Kidney (tissue), 14 donors: ENCODE results near the gene ZNF724. TPM values are rescaled to one million over a fixed set of nuclear protein-coding genes. Genes with fewer than 3 reads are reported as not detected.
"Not testable (repeated sequence)": the region's sequence is repeated elsewhere in the genome, so short reads cannot be mapped to it uniquely, and the experiment has no call there.

Source experiments
- DNase-seq, 5 donors: peaks; one replicate each; pipeline ENCODE4 v3.0.0-alpha.2; 2013 to 2020
- FAIRE-seq: peaks from 2 replicates; lab custom pipeline; 2012; peaks lifted over from hg19 to GRCh38; lab: Jason Lieb, UNC
- H3K27ac ChIP-seq, 2 donors: one replicate each; pipeline ENCODE4 v1.7.0; 2013; ENCODE audit warnings: low read depth in 2 of 2, low read length in 2 of 2, inconsistent platforms in 1 of 2
- H3K27me3 ChIP-seq: one replicate; pipeline ENCODE4 v1.7.1; 2013; ENCODE audit warnings: low read length, inconsistent platforms; ENCODE audit not compliant: control insufficient read depth, insufficient read depth
- H3K36me3 ChIP-seq, 3 donors: one replicate each; pipeline versions ENCODE4 v1.7.0 to v1.7.1; 2013; ENCODE audit warnings: low read length in 3 of 3, control low read depth in 1 of 3, inconsistent platforms in 1 of 3; ENCODE audit not compliant: insufficient read depth in 3 of 3, control insufficient read depth in 2 of 3
- H3K4me1 ChIP-seq, 3 donors: one replicate each; pipeline versions ENCODE4 v1.7.0 to v1.7.1; 2013; ENCODE audit warnings: low read length in 3 of 3, inconsistent platforms in 1 of 3, low read depth in 1 of 3; ENCODE audit not compliant: control insufficient read depth in 2 of 3, insufficient read depth in 2 of 3
- H3K4me3 ChIP-seq, 3 donors: one replicate each; pipeline versions ENCODE4 v1.7.0 to v1.8.1; 2013; ENCODE audit warnings: low read length in 3 of 3, control low read depth in 1 of 3, inconsistent platforms in 1 of 3
- H3K9ac ChIP-seq, 3 donors: one replicate each; pipeline versions ENCODE4 v1.7.0 to v1.7.1; 2013; ENCODE audit warnings: low read length in 3 of 3, control low read depth in 1 of 3, inconsistent platforms in 1 of 3
- H3K9me3 ChIP-seq, 3 donors: one replicate each; pipeline versions ENCODE4 v1.7.0 to v1.7.1; 2013; ENCODE audit warnings: low read length in 3 of 3, control low read depth in 1 of 3, inconsistent platforms in 1 of 3; ENCODE audit not compliant: control insufficient read depth in 2 of 3, insufficient read depth in 1 of 3
- intact Hi-C: fragments of 100-400 bp; cut with DNase I; formaldehyde crosslinking; loops from one replicate; pipeline ENCODE4 v1.11.1; 2022
- polyA plus RNA-seq: library from polyadenylated mRNA; stranded (reverse); fragments of 350-450 nt; fragmentation: Illumina TruSeq; extraction: RNeasy Lipid Tissue Mini Kit (QIAGEN cat#74804); gene quantifications from one replicate; pipeline ENCODE4 v1.2.3, GENCODE V29; 2014; ENCODE audit warnings: low read depth, low replicate concordance; ENCODE audit not compliant: insufficient read depth
- total RNA-seq: library from RNA; stranded (reverse); fragmentation: NEBNext Ultra II Directional; extraction: Animal tissue kit (Norgen Biotek cat#: 25700); gene quantifications from one replicate; pipeline ENCODE4 v1.2.1, GENCODE V29; 2021
- TF ChIP-seq, protein P1 (sequence below): IDR thresholded peaks from 3 replicates; pipeline ENCODE4 v1.5.1; 2012; ENCODE audit warnings: mild to moderate bottlenecking, moderate library complexity, borderline replicate concordance; ENCODE audit not compliant: insufficient read depth; ENCODE audit errors: extremely low read depth
- donor health status: control.
- donor health status: control.
- donor health status: control.
- donor health status: control.
- donor health status: control.
- donor health status: DM: yes; HTN: yes; CAD: no.
- donor health status: Normal renal cell carcinoma (clear cell type).

ZNF724 gene
- total and polyA plus RNA-seq, 2 donors from 2014 or later, result 3.1 TPM; not detected in 1

DNA sequence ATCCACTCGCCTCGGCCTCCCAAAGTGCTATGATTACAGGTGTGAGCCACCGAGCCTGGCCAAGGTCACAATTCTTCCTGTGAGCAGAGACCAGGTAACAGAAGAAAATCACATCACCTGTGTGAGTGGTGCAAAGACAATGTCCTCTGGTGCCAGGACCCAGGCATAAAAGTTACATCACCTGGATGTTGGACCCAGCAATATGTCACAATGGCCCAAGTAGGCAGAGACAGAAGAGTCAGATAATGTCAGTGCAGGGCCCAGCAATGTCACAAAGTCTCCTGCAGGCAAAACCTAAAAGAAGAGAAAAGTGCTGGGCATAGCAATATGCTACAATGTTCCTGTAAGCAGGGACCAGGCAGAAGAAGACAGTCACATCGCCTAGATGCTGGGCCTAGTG lies 5.5 kb upstream of the ZNF724 start:
- DNase-seq (no peak), FAIRE-seq (no peak)
- Histone ChIP-seq H3K4me1 (no peaks in the 10 kb centered on the region), H3K9me3 (no peaks in the 10 kb centered on the region), H3K27ac (no peak overlapping the region), H3K9ac (no peak overlapping the region), H3K27me3 (no peaks in the 10 kb centered on the region), H3K36me3 (peaks cover under 1 to 7% (median 7%) of the 10 kb centered on the region in 3 donors), H3K4me3 (no peak overlapping the region)
- TF ChIP-seq, protein P1, sequence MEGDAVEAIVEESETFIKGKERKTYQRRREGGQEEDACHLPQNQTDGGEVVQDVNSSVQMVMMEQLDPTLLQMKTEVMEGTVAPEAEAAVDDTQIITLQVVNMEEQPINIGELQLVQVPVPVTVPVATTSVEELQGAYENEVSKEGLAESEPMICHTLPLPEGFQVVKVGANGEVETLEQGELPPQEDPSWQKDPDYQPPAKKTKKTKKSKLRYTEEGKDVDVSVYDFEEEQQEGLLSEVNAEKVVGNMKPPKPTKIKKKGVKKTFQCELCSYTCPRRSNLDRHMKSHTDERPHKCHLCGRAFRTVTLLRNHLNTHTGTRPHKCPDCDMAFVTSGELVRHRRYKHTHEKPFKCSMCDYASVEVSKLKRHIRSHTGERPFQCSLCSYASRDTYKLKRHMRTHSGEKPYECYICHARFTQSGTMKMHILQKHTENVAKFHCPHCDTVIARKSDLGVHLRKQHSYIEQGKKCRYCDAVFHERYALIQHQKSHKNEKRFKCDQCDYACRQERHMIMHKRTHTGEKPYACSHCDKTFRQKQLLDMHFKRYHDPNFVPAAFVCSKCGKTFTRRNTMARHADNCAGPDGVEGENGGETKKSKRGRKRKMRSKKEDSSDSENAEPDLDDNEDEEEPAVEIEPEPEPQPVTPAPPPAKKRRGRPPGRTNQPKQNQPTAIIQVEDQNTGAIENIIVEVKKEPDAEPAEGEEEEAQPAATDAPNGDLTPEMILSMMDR, result no peak
- intact Hi-C loops, result no loop called here

DNA sequence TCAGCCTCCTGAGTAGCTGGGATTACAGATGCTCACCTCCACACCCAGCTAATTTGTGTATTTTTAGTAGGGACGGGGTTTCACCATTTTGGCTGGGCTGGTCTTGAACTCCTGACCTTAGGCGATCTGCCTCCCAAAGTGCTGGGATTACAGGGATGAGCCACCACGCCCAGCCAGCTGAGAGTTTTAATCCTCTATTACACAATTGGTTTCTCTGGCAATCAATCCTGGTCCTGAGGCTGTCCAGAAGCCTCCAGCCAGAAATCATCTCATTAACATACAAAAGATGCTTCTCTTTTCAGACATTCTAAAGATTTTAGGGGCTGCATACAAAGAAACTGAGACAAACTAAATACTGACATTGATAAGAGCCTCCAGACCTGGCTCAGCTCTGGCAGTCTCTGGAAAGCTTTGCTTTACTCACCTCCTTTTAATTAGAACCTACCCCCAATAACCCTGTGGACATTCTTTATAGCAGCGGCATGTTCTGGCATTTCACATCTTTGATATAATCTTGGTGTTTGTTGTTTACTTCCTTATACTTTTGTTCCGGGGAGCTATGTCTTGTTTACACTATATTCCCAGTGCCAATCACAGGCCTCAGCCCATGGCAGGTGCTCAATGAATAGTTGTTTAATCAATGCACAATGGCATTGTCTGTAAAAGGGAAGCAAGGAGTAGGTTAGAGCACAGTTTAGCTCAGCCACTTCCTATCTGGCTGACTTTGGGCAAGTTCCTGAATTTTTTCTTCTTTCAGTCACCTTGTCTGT lies 4.1 kb upstream of the ZNF724 start:
- Histone ChIP-seq H3K27me3 (no peaks in the 10 kb centered on the region), H3K4me1 (no peaks in the 10 kb centered on the region), H3K36me3 (no peaks in the 10 kb centered on the region), H3K9ac (no peak overlapping the region), H3K9me3 (no peaks in the 10 kb centered on the region), H3K4me3 (no peak overlapping the region), H3K27ac (no peak overlapping the region)
- intact Hi-C loops, result no loop called here
- TF ChIP-seq, protein P1, result no peak
- no peak for FAIRE-seq
- DNase-seq, result no peak

DNA sequence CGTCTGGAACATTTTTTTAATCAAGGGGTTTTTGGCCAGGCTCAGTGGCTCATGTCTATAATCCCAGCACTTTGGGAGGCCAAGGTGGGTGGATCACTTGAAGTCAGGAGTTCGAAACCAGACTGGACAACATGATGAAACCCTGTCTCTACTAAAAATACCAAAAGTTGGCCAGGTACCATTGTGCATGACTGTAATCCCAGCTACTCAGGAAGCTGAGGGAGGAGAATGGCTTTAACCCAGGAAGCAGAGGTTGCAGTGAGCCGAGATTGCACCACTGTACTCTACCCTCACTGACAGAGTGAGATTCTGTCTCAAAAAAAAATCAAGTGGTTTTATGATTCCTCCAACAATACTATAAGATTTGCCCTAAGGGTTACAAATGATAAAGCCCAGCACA lies 3.1 kb upstream of the ZNF724 start:
- H3K4me1 ChIP-seq, H3K27me3 ChIP-seq, H3K9ac ChIP-seq, FAIRE-seq, H3K4me3 ChIP-seq, intact Hi-C loops, DNase-seq, H3K36me3 ChIP-seq, H3K9me3 ChIP-seq, H3K27ac ChIP-seq: not testable (repeated sequence)

DNA sequence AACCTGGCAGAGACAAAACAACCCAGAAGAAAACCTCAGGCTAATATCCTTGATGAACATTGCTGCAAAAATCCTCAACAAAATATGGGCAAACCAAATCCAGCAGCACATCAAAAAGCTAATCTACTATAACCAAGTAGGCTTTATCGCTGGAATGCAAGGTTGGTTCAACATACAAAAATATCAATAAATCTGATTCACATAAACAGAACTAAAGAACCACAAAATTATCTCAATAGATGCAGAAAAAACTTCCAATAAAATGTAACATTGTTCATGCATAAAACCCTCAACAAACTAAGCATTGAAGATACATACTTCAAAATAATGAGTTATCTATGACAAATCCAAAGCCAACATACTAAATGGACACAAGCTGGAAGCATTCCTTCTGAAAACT lies 8.8 kb downstream of the ZNF724 start:
- DNase-seq (peak in 1 of 5 donors; percentile 16), FAIRE-seq (no peak)
- TF ChIP-seq, protein P1, result no peak
- Histone ChIP-seq H3K27ac (no peak overlapping the region), H3K9me3 (peaks cover 0 to 8% (median 0%) of the 10 kb centered on the region in 3 donors), H3K4me1 (no peaks in the 10 kb centered on the region), H3K27me3 (no peaks in the 10 kb centered on the region), H3K36me3 (peaks cover 0 to 2% (median 0%) of the 10 kb centered on the region in 3 donors), H3K9ac (no peak overlapping the region), H3K4me3 (no peak overlapping the region)
- intact Hi-C loops, result no loop called here
